NOMO-1 treated with DMSO at 0.1 percent for 48 hours (cell line): Measurements from ENCODE around the gene ABHD6.
A peak's percentile ranks its signal among the peaks of the same experiment; 100 is the strongest.
"Not testable (repeated sequence)": the region's sequence is repeated elsewhere in the genome, so short reads cannot be mapped to it uniquely, and the experiment has no call there.

Experiments used
- DNase-seq: peaks from one replicate; lab custom pipeline; 2025; ENCODE audit not compliant: unreplicated experiment; lab: John Stamatoyannopoulos, UW

ABHD6 gene

GRCh38 chr3:58237238-58237940 is at the start of gene ABHD6:
Gene ABHD6, plus strand, starts transcription at chr3:58237792. Its CDS starts 18,795 bp downstream, at chr3:58256587.
- peak; percentile 56 for DNase-seq

GRCh38 chr3:58188173-58188564 is 49.4 kb upstream of the ABHD6 start:
- DNase-seq = no peak

DNA sequence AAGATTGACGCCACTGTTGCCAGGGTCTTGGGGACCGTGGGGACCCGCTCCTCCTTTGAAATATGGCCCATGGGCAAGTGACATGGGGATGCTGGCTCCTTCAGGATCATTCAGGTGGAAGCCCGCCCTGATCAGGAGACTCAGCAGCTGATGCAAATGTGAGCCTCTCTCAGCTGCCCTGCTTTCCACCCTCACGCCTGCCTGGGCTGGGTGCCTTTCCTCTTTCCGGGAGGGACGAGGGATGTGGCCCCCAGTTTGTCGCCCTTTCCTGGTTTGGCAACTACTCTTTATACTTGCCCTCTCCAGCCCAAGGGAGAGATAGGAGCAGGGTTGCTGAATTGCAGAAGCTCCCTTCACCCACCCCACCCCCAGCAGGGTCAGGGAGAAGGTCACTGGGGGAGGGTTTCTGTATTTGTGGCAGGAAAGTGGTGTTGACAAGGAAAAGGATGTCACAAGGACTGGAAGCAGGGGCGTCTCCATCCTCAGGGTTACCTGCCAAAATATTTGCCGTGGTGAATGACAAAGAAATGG is 48.6 kb upstream of the ABHD6 start:
- DNase-seq = no peak

DNA sequence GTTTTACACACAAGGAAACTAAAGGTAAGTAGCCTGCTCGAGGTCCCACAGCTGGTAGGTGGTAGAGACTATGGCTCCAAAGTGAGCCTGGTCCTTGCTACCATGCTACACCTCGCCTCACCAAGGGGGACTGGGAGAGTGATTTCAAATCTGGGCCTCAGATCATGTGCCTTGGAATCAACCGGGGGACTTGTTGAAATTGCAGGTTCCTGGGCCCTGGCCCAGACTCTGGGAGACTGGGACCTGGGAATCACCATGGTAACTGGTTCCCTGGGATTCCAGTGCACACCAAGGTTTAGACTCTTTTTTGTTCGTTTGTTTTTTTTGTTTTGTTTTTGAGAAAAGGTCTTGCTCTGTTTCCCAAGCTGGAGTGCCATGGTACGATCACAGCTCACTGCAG is 47.9 kb upstream of the ABHD6 start:
- DNase-seq = no peak

DNA sequence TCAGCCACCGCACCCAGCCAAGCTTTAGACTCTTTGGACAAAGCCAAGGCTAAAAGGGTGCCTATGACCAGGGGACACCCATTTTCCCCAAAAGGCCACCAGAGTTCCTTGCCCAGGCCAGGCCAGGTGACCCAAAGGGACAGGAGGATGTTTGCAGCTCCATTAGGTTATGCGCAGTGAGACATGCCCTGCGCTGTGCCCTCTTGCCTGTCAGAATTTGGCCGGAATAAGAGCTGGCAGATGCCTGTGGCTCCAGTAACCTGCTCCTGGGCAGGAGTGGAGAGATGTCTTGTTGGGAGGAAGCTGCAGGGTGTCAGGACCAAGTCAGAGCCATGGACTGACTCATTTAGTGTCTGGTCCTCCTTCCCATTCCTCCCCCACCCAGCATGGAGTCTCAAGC is 47.3 kb upstream of the ABHD6 start:
- DNase-seq = no peak

GRCh38 chr3:58190882-58191281 is 46.7 kb upstream of the ABHD6 start:
- no peak for DNase-seq

GRCh38 chr3:58191361-58191991 is 46.1 kb upstream of the ABHD6 start:
- DNase-seq = no peak

- no peak for DNase-seq
These were observed 45.5 kb upstream of the ABHD6 start for GRCh38 chr3:58192069-58192468.

- no peak for DNase-seq
These were observed 43.7 kb upstream of the ABHD6 start for GRCh38 chr3:58193682-58194407.

GRCh38 chr3:58197588-58197987 is 40.0 kb upstream of the ABHD6 start:
- DNase-seq = no peak

DNA sequence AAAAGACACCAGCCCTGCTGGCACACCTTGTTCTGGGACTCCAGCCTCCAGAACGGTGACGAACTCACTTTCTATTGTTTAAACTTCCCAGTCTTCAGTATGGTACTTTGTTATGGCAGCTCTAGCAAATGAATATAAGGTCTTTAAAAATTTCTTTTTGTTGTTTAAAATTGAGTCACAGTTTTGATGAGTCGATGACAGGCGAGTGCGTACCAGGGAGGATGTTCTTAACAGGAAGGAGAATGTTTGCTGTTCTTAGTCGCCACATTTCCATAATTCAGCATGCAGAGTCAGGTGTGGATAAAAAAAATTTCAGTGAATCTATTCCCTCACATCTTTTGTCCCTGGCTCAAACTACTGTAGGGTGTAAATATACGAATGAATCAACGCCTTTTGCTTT is 39.2 kb upstream of the ABHD6 start:
- no peak for DNase-seq

- DNase-seq = no peak
These were observed 38.8 kb upstream of the ABHD6 start for GRCh38 chr3:58198804-58199203.

DNA sequence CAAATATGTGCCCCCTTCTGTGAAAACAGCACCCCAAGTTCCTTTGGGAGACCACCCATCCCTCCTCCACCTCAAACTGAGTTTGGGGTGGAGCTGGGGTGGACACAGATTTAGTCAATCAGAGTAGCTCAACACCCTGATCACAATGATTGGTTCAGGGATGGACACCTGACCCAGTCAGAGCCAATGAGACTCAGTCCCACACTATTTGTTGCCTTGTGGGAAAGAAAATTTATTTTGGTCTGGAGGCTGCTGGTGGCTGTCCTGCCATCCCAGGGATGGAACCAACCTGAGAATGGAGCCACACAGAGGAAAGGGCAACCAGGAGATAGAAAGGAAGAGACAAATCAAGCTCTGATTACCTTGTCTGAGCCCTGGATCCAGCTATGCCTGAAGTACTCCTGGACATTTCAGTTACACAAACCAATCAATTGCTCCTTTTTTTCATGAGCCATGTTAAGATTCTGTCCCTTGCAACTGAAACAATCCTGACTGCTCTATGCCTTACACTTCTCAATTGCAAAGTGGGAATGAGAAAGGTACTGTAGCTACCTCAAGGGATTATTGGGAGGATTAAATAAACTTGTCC is 37.4 kb upstream of the ABHD6 start:
- no peak for DNase-seq

- DNase-seq = no peak
These were observed 36.7 kb upstream of the ABHD6 start for GRCh38 chr3:58200846-58201355.

DNA sequence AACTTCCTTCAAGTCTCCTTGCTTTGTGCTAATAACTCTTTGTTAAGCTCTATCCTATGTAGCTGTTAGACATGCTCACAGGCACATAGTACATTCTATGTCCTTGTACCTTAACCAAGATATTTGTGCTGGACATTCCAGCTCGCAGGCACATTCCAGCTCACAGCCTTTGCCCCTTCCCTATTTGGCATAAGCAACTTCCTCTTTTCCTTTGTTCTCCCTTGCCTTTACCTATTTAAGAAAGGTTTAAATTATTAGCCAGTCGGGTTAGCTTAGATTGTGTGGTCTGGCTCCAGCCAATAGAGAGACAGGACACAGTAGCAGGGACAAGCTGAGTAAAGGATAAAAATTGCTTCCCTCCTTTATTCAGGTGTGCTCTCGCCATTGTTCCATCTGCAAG is 36.1 kb upstream of the ABHD6 start:
- not testable (repeated sequence) for DNase-seq

- no peak for DNase-seq
These were observed 34.7 kb upstream of the ABHD6 start for GRCh38 chr3:58202917-58203360.

DNA sequence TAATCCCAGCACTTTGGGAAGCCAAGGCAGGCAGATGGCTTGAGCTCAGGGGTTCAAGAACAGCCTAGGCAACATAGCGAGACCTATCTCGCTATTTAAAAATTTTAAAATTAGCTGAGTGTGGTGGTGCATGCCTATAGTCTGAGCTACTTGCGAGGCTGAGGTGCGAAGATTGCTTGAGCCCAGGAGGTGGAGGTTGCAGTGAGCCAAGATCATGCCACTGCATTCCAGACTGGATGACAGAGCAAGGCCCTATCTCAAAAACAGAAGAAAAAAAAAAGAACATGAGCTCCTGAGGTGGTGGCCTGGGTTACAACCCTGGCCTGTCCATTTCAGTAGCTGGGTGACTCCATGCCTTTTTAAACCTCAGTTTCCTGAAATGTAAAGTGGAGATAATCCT is 34.1 kb upstream of the ABHD6 start:
- no peak for DNase-seq

DNA sequence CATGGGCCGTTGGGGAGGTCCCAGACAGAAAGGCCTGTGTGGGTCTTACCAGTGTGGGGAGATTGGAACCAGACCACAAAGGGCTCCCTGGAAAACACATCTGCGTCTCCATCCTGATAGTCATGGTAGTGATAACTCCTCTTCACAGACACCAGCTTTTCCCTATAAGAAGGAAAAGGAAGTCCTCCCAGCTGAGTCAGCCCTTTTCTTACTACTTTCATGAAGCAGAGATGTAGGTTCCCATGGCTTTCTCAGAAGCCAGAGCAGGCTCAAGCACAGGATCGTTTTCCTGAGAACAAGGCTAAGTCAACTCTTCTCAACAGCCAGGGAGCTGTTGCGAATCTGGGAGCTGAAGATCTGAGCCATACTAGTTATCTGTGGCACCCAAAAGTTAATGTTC is 32.9 kb upstream of the ABHD6 start:
- DNase-seq = no peak

DNA sequence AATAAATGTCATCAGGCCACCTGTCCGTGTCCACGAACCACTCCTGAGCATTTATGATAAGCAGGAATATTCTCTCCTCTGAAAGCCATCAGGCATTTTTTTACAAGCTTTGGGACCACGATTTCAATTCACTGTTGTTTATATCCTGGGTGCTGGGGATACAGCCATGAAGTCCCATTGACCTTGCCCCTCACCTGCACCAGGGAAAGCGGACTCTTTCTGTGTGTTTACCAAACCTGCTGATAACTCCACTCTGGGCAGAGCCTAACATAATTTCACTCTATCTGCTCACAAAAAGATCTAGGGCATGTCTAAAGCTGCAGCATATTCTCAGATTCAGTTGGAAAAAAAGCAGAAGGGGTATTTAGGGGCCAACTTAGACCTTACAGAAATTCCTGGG is 31.6 kb upstream of the ABHD6 start:
- DNase-seq = no peak

DNA sequence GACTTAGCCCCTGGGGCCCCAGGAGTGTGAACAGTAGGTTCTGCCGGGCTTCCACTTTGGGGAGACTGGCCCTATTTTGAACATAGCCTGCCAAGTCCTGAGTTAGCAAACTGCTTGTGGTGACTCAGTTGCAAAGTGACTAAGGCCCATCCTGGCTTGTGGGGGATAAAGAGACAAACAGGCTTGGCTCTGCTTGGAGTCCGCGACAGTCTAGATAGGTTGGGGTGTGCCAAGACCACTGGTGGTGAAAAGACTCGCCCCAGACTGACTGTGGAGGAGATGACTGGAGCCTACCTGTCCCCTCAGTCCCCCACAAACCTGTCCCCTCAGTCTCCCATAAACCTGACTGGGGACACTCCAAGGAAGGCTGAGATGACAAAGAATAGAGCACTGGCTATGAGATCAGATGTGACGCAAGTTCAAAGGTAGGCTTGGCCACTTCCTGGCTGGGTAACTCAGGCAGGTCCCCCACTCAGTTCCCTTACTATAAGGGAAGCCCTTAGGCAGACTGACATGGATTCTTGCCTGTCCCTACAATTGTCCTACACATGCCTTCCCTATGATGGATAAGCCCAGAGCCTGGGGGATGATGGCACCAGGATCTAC is 31.1 kb upstream of the ABHD6 start:
- DNase-seq = peak; percentile 5

DNA sequence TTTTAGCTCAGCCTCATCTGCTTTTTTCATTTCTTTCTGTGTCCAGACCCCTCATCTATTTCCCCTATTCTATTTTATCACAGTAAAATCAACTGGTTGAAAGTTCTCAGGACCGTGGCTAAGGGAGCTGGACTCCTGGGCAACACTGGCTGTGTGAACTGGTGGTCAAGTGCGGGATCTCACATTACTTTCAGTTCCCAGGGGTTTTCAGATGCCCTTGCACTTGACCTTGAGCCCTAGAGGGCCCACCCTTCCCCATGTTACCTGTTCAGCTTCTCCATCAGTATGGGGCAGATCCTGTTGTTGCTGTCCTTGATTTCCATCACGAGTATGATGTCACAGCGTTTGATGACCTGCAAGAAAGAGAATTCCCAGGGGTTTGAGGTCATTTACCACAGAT is 29.6 kb upstream of the ABHD6 start:
- DNase-seq = no peak
